Right atrium auricular region (tissue), 2 donors: Measurements from ENCODE around the gene MTMR12. TPM values are rescaled to one million over a fixed set of nuclear protein-coding genes. Genes with fewer than 3 reads are reported as not detected.

ENCODE experiments used
- DNase-seq: peaks from one replicate; pipeline ENCODE4 v3.0.0-alpha.2; 2019; ENCODE audit warnings: low spot score
- H3K27ac ChIP-seq, 2 donors: fragments of 200-600 bp; sonication (generic); 1 replicate in 1 of 2; 2 replicates in 1 of 2; pipeline ENCODE4 v1.5.1; 2016 to 2019
- H3K27me3 ChIP-seq, 2 donors: fragments of 200-600 bp; sonication (generic); one replicate each; pipeline versions ENCODE4 v1.5.1 to v1.6.0; 2017 to 2019
- H3K36me3 ChIP-seq: fragments of 200-600 bp; sonication (generic); one replicate; pipeline ENCODE4 v1.5.1; 2016
- H3K4me1 ChIP-seq, 2 donors: fragments of 200-600 bp; sonication (generic); one replicate each; pipeline versions ENCODE4 v1.5.1 to v1.6.0; 2017 to 2019
- H3K4me3 ChIP-seq, 2 donors: fragments of 200-600 bp; sonication (generic); 1 replicate in 1 of 2; 2 replicates in 1 of 2; pipeline ENCODE4 v1.5.1; 2017 to 2019; ENCODE audit warnings: mild to moderate bottlenecking in 1 of 2, moderate library complexity in 1 of 2
- H3K9me3 ChIP-seq, 2 donors: fragments of 200-600 bp; sonication (generic); one replicate each; pipeline ENCODE4 v1.5.1; 2019
- CTCF ChIP-seq, 2 donors: fragments of 200-600 bp; sonication (generic); IDR thresholded peaks; one replicate each; pipeline ENCODE4 v1.5.1; 2019; ENCODE audit warnings: antibody characterized with exemption in 2 of 2
- total RNA-seq, 2 donors: library from RNA; depleted of rRNA; stranded (reverse); fragments of >200 nt; gene quantifications; one replicate each; pipeline ENCODE4 v1.1.0, GENCODE V29; 2016

The MTMR12 gene
- total RNA-seq, 2 donors from 2014 or later, result 12.6 to 25.5 TPM

GRCh38 chr5:32339878-32340277 is 27.1 kb upstream of the MTMR12 start:
- no peak overlapping the region for H3K4me3 ChIP-seq
- H3K9me3 ChIP-seq, result peaks cover 0 to 13% of the 10 kb centered on the region in 2 donors
- no peak for TF ChIP-seq CTCF (IDR thresholded peaks at IDR 0.05)
- no peaks in the 10 kb centered on the region for H3K4me1 ChIP-seq
- no peak overlapping the region for H3K27ac ChIP-seq
- DNase-seq, result no peak
- no peaks in the 10 kb centered on the region for H3K27me3 ChIP-seq
- no peaks in the 10 kb centered on the region for H3K36me3 ChIP-seq

- Histone ChIP-seq H3K9me3 (peaks cover 0 to 13% of the 10 kb centered on the region in 2 donors), H3K4me1 (no peaks in the 10 kb centered on the region), H3K27me3 (no peaks in the 10 kb centered on the region), H3K4me3 (no peak overlapping the region), H3K36me3 (no peaks in the 10 kb centered on the region), H3K27ac (no peak overlapping the region)
- DNase-seq, result no peak
- no peak for TF ChIP-seq CTCF (IDR thresholded peaks at IDR 0.05)
These were observed 26.5 kb upstream of the MTMR12 start for GRCh38 chr5:32339198-32339597.

GRCh38 chr5:32332966-32333365 is 20.2 kb upstream of the MTMR12 start:
- Histone ChIP-seq H3K27ac (no peak overlapping the region), H3K36me3 (no peaks in the 10 kb centered on the region), H3K4me1 (peaks cover 0 to 6% of the 10 kb centered on the region in 2 donors), H3K9me3 (no peaks in the 10 kb centered on the region), H3K27me3 (no peaks in the 10 kb centered on the region), H3K4me3 (no peak overlapping the region)
- DNase-seq, result no peak
- no peak for TF ChIP-seq CTCF (IDR thresholded peaks at IDR 0.05)

GRCh38 chr5:32332361-32332760 is 19.6 kb upstream of the MTMR12 start:
- no peak for TF ChIP-seq CTCF (IDR thresholded peaks at IDR 0.05)
- Histone ChIP-seq H3K27ac (no peak overlapping the region), H3K9me3 (no peaks in the 10 kb centered on the region), H3K36me3 (no peaks in the 10 kb centered on the region), H3K27me3 (no peaks in the 10 kb centered on the region), H3K4me3 (no peak overlapping the region), H3K4me1 (peaks cover 0 to 6% of the 10 kb centered on the region in 2 donors)
- no peak for DNase-seq

- H3K4me1 ChIP-seq, result peaks cover 0 to 6% of the 10 kb centered on the region in 2 donors
- no peak for DNase-seq
- H3K36me3 ChIP-seq, result no peaks in the 10 kb centered on the region
- H3K9me3 ChIP-seq, result no peaks in the 10 kb centered on the region
- no peak overlapping the region for H3K27ac ChIP-seq
- no peak overlapping the region for H3K4me3 ChIP-seq
- no peaks in the 10 kb centered on the region for H3K27me3 ChIP-seq
- TF ChIP-seq CTCF (IDR thresholded peaks at IDR 0.05), result no peak
These were observed 19.2 kb upstream of the MTMR12 start for GRCh38 chr5:32331935-32332274.

GRCh38 chr5:32331217-32331934 is 18.6 kb upstream of the MTMR12 start:
- TF ChIP-seq CTCF (IDR thresholded peaks at IDR 0.05), result no peak
- H3K36me3 ChIP-seq, result no peaks in the 10 kb centered on the region
- peaks cover 0 to 6% of the 10 kb centered on the region in 2 donors for H3K4me1 ChIP-seq
- H3K9me3 ChIP-seq, result no peaks in the 10 kb centered on the region
- DNase-seq, result no peak
- H3K4me3 ChIP-seq, result no peak overlapping the region
- no peaks in the 10 kb centered on the region for H3K27me3 ChIP-seq
- H3K27ac ChIP-seq, result no peak overlapping the region
